ENCODE results near the gene CDK4. TPM values are rescaled to one million over a fixed set of nuclear protein-coding genes. Genes with fewer than 3 reads are reported as not detected.

Gene CDK4
- total and polyA plus RNA-seq, 2 of the 4 experiments (the other 2 are of a cell fraction) = 261 to 297 TPM

DNA sequence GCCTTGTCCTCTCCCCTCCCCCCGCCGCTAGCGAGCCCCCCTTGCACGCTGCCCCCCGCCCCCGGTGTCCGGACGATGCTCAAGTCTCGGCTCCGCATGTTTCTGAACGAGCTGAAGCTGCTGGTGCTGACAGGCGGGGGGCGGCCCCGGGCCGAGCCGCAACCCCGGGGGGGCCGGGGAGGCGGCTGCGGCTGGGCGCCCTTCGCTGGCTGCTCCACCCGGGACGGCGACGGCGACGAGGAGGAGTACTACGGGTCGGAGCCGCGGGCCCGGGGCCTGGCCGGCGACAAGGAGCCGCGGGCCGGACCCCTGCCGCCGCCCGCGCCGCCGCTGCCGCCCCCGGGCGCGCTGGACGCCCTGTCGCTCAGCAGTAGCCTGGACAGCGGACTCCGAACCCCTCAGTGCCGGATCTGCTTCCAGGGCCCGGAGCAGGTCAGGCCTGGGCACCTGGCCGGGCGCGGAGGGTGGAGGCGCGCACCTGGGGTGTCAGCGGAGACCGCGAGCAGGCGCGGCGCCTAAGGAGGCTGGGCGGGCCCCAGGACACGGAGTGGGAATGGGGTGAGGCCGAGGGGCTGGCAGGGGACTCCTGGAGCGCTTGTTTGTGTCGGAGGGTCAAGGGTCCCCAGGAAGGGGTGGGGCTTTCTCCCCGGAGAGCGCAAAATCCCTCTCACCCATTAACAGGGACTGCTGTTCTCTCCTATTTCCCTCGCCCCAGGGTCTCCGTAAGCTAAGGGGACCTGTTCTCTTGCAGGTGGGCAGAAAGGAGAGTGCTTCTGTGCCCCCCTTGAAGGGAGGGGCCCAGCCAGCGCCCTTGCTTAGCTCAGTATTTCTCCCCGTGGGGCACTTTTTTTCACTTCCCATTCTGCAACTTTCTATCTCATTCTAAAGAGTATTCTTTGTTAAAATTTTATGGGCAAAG, 3.6 kb upstream of the CDK4 start:
- Histone ChIP-seq H3K23ac (ENCODE audit: low read depth, low read length) (no peak overlapping the region; the same call in 1 of the 2 replicates), H3K14ac (replicated peaks; ENCODE audit: low read depth, low read length) (no peak overlapping the region), H2BK20ac (ENCODE audit: low read depth, low read length) (no peak overlapping the region), H4K91ac (ENCODE audit: insufficient read depth, low read depth, low read length) (no peak overlapping the region), H4K8ac (ENCODE audit: low read depth in 2 of 2, low read length in 2 of 2) (no peak overlapping the region), H2BK15ac (ENCODE audit: low read depth, low read length) (no peak overlapping the region), H3K4me3 (ENCODE audit: insufficient read depth, low read depth, low read length) (peak overlapping the region; percentile 59), H3K9me3 (ENCODE audit: control insufficient read depth, insufficient read depth, low read length) (no peaks in the 10 kb centered on the region), H3K18ac (ENCODE audit: low read depth, low read length) (no peak overlapping the region), H3K4ac (ENCODE audit: low read depth, low read length) (no peak overlapping the region), H3K4me1 (ENCODE audit: control insufficient read depth, insufficient read depth, low read length) (peaks cover 7% of the 10 kb centered on the region), H2BK120ac (ENCODE audit: low read depth, low read length) (no peak overlapping the region), H2AK9ac (replicated peaks; ENCODE audit: low read depth, low read length, poor library complexity) (peak overlapping the region; percentile 3), H3K36me3 (ENCODE audit: control insufficient read depth, insufficient read depth, low read length) (peaks cover 13% of the 10 kb centered on the region), H3K9me1 (ENCODE audit: insufficient read depth, low read length) (peaks cover 10% of the 10 kb centered on the region), H3K79me1 (ENCODE audit: low read depth in 1 of 2, low read length in 2 of 2) (peaks cover 9 to 18% of the 10 kb centered on the region in 2 experiments; a peak in 3 of 4 replicates), H3K27me3 (ENCODE audit: control insufficient read depth, insufficient read depth, low read length) (peaks cover 10% of the 10 kb centered on the region), H2BK5ac (ENCODE audit: low read depth, low read length, poor library complexity, severe bottlenecking) (no peak overlapping the region), H4K20me1 (ENCODE audit: insufficient read depth, low read length) (peaks cover 1% of the 10 kb centered on the region; the same call in 1 of the 2 replicates), H3K27ac (ENCODE audit: insufficient read depth, low read length) (no peak overlapping the region; the same call in 1 of the 2 replicates), H3K9ac (ENCODE audit: low read depth, low read length) (peak overlapping the region; percentile 28; the same call in 1 of the 2 replicates), H3K56ac (ENCODE audit: extremely low read depth, insufficient read depth, low read length) (no peak overlapping the region), H4K5ac (ENCODE audit: low read depth, low read length) (no peak overlapping the region), H2AK5ac (ENCODE audit: low read depth, low read length) (no peak overlapping the region), H3K4me2 (ENCODE audit: low read depth, low read length) (peak overlapping the region; percentile 81), H2AFZ (replicated peaks; ENCODE audit: low read length, poor library complexity) (peak overlapping the region; percentile 82)
- intact Hi-C loops (cut with micrococcal nuclease) = no loop called here
- CTCF ChIA-PET = interaction anchor here (0.6 kb wide), 1 partner anchor 11 kb away, joined by 3 read pairs; the partner anchor contains the start of gene CYP27B1
- ATAC-seq (ENCODE audit: low read depth) = no peak
- in situ Hi-C loops (cut with MboI; ENCODE audit: low sequenced_read_pairs) = no loop called here
- BruUV-seq (replicated peaks) = no TSS peak
- POLR2A ChIA-PET (ENCODE audit: unreplicated experiment) = no interaction called here
- DNase-seq = no peak
- 1% methylated on average over 41 of the region's 76 CpGs; no CpG with 5 or more reads in 1 of the 2 experiments for WGBS, 2 experiments (ENCODE audit: extremely low coverage in 2 of 2, insufficient read length in 1 of 2)
- dilution Hi-C loops (cut with HindIII; ENCODE audit: low sequenced_read_pairs, unreplicated experiment) = no loop called here
- TF ChIP-seq, protein P1, sequence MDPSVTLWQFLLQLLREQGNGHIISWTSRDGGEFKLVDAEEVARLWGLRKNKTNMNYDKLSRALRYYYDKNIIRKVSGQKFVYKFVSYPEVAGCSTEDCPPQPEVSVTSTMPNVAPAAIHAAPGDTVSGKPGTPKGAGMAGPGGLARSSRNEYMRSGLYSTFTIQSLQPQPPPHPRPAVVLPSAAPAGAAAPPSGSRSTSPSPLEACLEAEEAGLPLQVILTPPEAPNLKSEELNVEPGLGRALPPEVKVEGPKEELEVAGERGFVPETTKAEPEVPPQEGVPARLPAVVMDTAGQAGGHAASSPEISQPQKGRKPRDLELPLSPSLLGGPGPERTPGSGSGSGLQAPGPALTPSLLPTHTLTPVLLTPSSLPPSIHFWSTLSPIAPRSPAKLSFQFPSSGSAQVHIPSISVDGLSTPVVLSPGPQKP (IDR thresholded peaks at IDR 0.05; ENCODE audit: borderline replicate concordance, low read depth, low read length) = no peak
- TF ChIP-seq CEBPB (IDR thresholded peaks at IDR 0.05; ENCODE audit: low read depth, low read length) (no peak), POLR2A (IDR thresholded peaks at IDR 0.05; ENCODE audit: low read depth, low read length) (no peak), RAD21 (IDR thresholded peaks at IDR 0.05; ENCODE audit: low read length) (no peak), RFX5 (IDR thresholded peaks at IDR 0.05; ENCODE audit: low read depth, low read length) (no peak), NFE2L2 (IDR thresholded peaks at IDR 0.05; ENCODE audit: low read depth, low read length) (no peak), CHD1 (IDR thresholded peaks at IDR 0.05; ENCODE audit: low read depth, low read length) (no peak), MXI1 (IDR thresholded peaks at IDR 0.05; ENCODE audit: borderline replicate concordance, low read depth, low read length) (no peak), SMC3 (IDR thresholded peaks at IDR 0.05; ENCODE audit: low read depth, low read length) (no peak), MAZ (IDR thresholded peaks at IDR 0.05; ENCODE audit: borderline replicate concordance, low read depth, low read length) (no peak)
- TF ChIP-seq, protein P2, sequence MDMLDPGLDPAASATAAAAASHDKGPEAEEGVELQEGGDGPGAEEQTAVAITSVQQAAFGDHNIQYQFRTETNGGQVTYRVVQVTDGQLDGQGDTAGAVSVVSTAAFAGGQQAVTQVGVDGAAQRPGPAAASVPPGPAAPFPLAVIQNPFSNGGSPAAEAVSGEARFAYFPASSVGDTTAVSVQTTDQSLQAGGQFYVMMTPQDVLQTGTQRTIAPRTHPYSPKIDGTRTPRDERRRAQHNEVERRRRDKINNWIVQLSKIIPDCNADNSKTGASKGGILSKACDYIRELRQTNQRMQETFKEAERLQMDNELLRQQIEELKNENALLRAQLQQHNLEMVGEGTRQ (IDR thresholded peaks at IDR 0.05; ENCODE audit: low read depth, low read length) = no peak

Measured in IMR-90 (cell line).